Brain pericyte (primary cell): ENCODE data around the gene CASKIN2.

Experiments used
- DNase-seq: peaks from one replicate; pipeline ENCODE4 v3.0.0-alpha.2; 2012; ENCODE audit warnings: low read depth, low spot score

Gene CASKIN2

GRCh38 chr17:75506888-75507287, 8.4 kb downstream of the CASKIN2 start:
- no peak for DNase-seq

- DNase-seq = no peak
Observed at GRCh38 chr17:75506134-75506533, 9.2 kb downstream of the CASKIN2 start.

DNA sequence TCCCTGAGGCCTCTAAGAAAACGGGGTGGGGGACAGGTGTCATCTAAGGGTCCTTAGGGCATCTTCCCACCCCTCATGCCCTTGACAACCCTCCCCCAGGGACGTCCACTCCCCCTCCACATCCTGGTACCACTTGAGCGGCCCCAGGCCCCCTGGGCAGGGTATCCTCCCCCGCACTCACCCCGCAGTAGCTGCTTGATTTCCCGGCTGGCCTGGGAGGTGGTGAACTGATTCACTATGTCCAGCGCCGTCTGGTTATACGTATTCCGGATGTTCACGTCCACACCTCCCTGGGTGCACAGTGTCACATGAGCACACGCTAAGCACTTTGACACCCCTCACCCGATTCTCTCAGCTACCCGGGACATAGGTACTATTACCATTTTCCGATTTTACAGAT, 9.7 kb downstream of the CASKIN2 start:
- no peak for DNase-seq

DNA sequence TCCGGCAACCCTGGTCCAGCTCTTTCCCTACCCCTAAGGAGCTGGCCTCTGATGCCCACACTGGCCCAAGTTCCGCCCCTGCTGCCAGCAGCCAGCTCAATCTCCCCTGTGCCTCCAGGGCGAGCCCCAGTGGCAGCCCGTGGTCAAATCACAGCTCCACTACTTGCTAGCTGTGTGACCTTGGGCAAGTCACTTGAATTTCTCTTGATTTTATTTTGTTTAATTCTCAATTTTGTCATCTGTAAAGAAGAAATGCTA, 10.3 kb downstream of the CASKIN2 start:
- no peak for DNase-seq

DNA sequence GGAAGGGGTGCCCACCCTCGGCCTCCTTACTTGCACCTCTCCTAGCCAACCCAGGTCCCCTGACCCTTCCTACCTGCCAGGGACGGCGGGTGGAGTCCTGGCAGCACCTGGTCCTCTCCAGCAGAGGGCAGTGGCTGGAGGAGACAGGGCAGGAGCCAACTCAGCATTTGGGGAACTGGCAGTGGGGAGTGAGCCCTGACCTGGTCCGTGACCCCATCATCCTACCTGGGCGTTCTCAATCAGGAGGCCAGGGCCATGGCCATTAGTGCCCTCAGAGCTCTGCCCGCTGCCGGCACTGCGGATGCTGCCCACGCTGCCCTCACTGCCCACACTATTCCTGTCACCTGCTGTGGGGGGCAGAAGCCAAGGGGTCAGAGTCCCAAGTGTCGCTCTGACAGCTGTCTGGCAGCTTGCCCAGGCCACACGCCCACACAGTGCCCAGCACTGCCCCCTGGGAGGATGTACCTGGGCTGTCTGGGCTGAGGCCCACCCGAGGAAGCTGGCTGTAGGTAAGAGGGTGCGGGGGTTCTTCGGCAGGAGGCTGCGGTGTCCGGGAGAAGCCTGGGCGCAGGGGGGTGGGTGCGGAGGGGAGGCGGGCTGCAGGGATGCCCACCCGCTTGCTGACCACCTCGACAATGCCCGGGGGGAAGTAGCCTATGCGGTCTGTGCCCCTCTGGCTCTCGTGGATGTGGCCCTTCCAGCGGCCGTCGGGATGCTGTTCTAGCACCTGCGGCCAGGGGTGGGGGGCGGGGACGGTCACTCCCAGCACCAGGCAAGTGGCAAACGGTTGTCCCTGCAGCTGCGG, 10.8 kb downstream of the CASKIN2 start:
- DNase-seq = no peak

DNA sequence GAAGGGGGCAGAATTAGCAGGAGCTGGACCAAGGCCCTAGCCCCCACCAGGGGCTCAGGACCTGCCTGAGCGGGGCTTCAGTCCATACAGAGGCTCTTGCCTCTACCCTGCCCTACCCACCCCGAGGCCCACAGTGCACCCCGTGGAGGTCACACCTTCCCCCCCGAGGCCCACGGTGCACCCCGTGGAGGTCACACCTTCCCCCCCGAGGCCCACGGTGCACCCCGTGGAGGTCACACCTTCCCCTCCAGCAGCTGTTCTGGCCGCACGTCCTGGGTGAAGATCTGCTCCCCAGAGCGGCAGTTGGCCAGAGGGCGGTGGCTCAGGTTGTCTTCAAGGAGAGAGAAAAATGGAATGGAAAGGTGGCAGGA, 11.4 kb downstream of the CASKIN2 start:
- DNase-seq = no peak

GRCh38 chr17:75503337-75503950, 11.9 kb downstream of the CASKIN2 start:
- no peak for DNase-seq

DNA sequence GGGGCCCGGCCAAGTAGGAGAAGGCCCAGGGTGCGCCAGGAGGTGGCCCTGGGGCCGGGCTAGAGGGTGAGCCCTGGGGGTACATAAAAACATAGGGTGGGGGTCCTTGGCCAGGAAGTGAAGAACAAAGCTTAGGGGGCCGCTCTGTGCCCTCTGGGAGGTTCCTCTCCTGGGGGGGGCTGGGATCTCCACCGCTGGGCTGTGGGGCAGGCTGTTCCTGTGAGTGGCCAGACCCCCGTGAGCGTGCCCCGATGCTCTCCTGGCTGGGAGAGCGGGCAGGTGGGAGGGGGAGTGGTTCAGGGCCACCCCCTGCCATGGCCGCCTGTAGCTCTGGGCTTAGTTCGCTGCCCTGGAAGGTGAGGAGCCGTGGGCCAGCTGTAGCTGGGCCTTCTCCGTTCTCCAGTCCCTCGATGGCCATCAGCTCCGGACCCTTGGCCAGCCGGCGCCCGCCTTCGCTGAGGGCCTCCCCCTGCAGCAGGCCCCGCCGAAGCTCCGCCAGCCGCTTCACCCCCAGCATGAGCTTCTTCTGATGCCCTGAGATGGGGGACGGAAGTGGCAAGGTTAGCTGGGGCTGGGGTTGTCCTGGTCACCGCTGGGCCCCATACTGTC, 12.5 kb downstream of the CASKIN2 start:
- DNase-seq = no peak

DNA sequence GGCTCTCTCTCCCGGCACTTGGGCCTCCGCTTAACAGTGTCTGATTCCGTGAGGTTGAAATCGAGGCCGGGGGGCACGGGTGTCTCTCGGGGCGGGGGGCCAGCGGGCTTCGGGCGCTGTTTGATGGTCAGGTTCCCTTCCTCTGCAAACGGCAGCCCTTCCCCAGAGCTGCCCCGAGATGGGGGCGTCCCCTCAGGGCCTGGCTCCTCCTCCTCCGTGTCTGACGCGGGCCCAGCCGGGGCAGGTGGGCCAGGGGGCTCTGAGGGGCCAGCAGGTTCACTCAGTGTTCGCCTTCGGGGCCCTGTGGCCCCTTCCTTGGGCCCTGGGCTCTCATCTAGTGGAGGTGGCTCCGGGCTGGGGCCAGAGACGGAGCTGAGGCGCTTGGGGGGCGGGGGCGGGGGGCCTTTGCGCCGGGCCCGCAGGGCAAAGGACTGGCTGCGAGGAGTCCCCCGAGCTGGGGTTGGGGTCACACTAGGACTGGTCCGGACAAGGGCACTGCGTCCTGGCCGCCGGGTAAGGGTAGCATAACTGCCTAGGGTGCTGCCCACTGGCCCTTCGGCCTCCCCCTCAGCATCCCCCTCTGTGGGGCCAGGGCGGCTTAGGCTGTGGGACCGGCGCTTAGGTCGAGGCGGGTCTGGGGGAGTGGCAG, 13.1 kb downstream of the CASKIN2 start:
- no peak for DNase-seq

GRCh38 chr17:75501378-75502071, 13.8 kb downstream of the CASKIN2 start:
- DNase-seq = no peak

DNA sequence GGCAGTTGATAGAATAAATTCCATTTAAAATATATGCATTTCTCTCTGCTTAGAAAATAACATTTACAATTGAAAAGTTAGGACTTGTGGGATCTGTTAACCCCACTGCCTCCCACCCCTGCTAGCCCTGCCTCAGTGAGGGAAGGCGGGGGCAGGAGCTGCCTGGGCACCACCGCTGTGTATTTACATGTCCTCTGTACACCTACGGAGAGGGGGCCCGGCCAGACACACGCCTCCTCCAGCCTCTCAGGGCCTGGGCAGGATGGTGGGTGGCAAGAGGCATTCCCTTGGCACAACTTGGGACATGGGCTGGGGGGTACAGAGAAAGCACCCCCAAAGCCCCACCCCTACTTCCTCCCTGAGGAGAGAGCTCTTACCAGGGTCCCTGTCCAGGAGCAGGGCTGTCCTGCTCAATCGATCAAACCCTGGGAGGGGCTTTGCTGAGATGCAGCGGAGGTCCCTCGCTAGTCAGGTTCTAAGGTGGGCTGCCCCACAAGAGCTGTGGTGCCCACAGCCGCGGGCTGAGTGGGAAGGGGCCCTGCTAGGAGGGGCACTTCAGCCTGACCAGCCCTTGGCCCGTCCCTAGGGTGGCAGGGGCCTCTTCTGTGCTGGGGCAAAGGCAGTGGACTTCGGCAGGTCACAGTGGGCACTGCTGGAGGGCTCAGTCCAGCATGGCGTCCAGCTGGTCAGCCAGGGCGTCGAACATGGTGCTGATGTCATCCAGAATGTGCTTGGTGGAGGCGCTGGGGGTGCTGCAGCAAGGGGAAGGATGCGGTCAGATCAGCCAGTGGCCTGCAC, 14.7 kb downstream of the CASKIN2 start:
- DNase-seq = no peak

- no peak for DNase-seq
Observed at GRCh38 chr17:75499313-75500022, 15.9 kb downstream of the CASKIN2 start.

GRCh38 chr17:75498726-75499213, 16.6 kb downstream of the CASKIN2 start:
- no peak for DNase-seq

- DNase-seq = no peak
Observed at GRCh38 chr17:75498039-75498725, 17.2 kb downstream of the CASKIN2 start.

GRCh38 chr17:75496005-75496404, 19.3 kb downstream of the CASKIN2 start:
- DNase-seq = no peak

DNA sequence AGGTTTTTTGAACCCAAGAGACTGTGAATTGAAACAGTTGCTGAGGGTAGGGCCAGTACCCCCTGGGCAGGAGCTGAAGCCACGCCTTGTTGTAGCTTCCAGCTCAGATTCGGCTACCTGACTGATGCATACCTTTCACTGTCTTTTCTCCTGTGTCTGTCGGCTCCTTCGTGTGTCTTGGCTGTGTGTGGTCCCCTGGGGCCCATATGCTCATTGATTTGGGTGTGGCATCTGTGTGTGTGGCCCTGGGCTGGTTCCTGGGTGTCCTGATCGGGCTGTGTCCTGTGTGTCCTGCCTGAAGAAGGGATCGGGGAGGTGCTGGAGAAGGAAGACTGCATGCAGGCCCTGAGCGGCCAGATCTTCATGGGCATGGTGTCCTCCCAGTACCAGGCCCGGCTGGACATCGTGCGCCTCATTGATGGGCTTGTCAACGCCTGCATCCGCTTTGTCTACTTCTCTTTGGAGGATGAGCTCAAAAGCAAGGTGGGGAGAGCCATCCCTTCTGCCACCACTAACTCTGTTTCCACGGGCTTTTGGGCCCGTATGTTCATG, 20.9 kb downstream of the CASKIN2 start:
- DNase-seq = no peak

- DNase-seq = no peak
Observed at GRCh38 chr17:75493476-75494129, 21.7 kb downstream of the CASKIN2 start.

- DNase-seq = no peak
Observed at GRCh38 chr17:75492555-75493168, 22.7 kb downstream of the CASKIN2 start.

GRCh38 chr17:75491680-75492079, 23.7 kb downstream of the CASKIN2 start:
- no peak for DNase-seq
